ENCODE results near the gene LRMDA. TPM values are rescaled to one million over a fixed set of nuclear protein-coding genes. Genes with fewer than 3 reads are reported as not detected.

The LRMDA gene
- total RNA-seq, 1 donor from 2014 or later = 2.1 TPM

GRCh38 chr10:76350583-76350982 lies 919.2 kb downstream of the LRMDA start:
- no peak overlapping the region for H3K27ac Mint-ChIP-seq (ENCODE audit: unreplicated experiment)
- no peaks in the 10 kb centered on the region for H3K36me3 Mint-ChIP-seq (ENCODE audit: unreplicated experiment)
- H3K4me1 Mint-ChIP-seq (ENCODE audit: low read depth, unreplicated experiment) = no peaks in the 10 kb centered on the region
- H3K27me3 Mint-ChIP-seq (ENCODE audit: unreplicated experiment) = no peaks in the 10 kb centered on the region
- no peak for DNase-seq
- no peak overlapping the region for H3K4me3 Mint-ChIP-seq (ENCODE audit: unreplicated experiment)
- TF ChIP-seq CTCF (IDR thresholded peaks at IDR 0.05; ENCODE audit: partially characterized antibody, unreplicated experiment) = no peak
- no peaks in the 10 kb centered on the region for H3K9me3 Mint-ChIP-seq (ENCODE audit: unreplicated experiment)

- DNase-seq = no peak
- no peaks in the 10 kb centered on the region for H3K27me3 Mint-ChIP-seq (ENCODE audit: unreplicated experiment)
- no peaks in the 10 kb centered on the region for H3K9me3 Mint-ChIP-seq (ENCODE audit: unreplicated experiment)
- TF ChIP-seq CTCF (IDR thresholded peaks at IDR 0.05; ENCODE audit: partially characterized antibody, unreplicated experiment) = no peak
- H3K4me1 Mint-ChIP-seq (ENCODE audit: low read depth, unreplicated experiment) = no peaks in the 10 kb centered on the region
- H3K27ac Mint-ChIP-seq (ENCODE audit: unreplicated experiment) = no peak overlapping the region
- H3K36me3 Mint-ChIP-seq (ENCODE audit: unreplicated experiment) = no peaks in the 10 kb centered on the region
- H3K4me3 Mint-ChIP-seq (ENCODE audit: unreplicated experiment) = no peak overlapping the region
Measured at GRCh38 chr10:76352300-76352699, 920.9 kb downstream of the LRMDA start.

GRCh38 chr10:76353237-76353851 lies 921.9 kb downstream of the LRMDA start:
- no peak for TF ChIP-seq CTCF (IDR thresholded peaks at IDR 0.05; ENCODE audit: partially characterized antibody, unreplicated experiment)
- Mint-ChIP-seq H3K27ac (ENCODE audit: unreplicated experiment) (no peak overlapping the region), H3K4me3 (ENCODE audit: unreplicated experiment) (no peak overlapping the region), H3K9me3 (ENCODE audit: unreplicated experiment) (no peaks in the 10 kb centered on the region), H3K27me3 (ENCODE audit: unreplicated experiment) (no peaks in the 10 kb centered on the region), H3K4me1 (ENCODE audit: low read depth, unreplicated experiment) (no peaks in the 10 kb centered on the region), H3K36me3 (ENCODE audit: unreplicated experiment) (no peaks in the 10 kb centered on the region)
- DNase-seq = no peak

- no peak for TF ChIP-seq CTCF (IDR thresholded peaks at IDR 0.05; ENCODE audit: partially characterized antibody, unreplicated experiment)
- Mint-ChIP-seq H3K4me3 (ENCODE audit: unreplicated experiment) (no peak overlapping the region), H3K36me3 (ENCODE audit: unreplicated experiment) (no peaks in the 10 kb centered on the region), H3K27me3 (ENCODE audit: unreplicated experiment) (no peaks in the 10 kb centered on the region), H3K9me3 (ENCODE audit: unreplicated experiment) (no peaks in the 10 kb centered on the region), H3K4me1 (ENCODE audit: low read depth, unreplicated experiment) (no peaks in the 10 kb centered on the region), H3K27ac (ENCODE audit: unreplicated experiment) (no peak overlapping the region)
- no peak for DNase-seq
Measured at GRCh38 chr10:76354212-76354738, 922.9 kb downstream of the LRMDA start.

- Mint-ChIP-seq H3K9me3 (ENCODE audit: unreplicated experiment) (no peaks in the 10 kb centered on the region), H3K36me3 (ENCODE audit: unreplicated experiment) (no peaks in the 10 kb centered on the region), H3K4me1 (ENCODE audit: low read depth, unreplicated experiment) (no peaks in the 10 kb centered on the region), H3K27me3 (ENCODE audit: unreplicated experiment) (no peaks in the 10 kb centered on the region), H3K27ac (ENCODE audit: unreplicated experiment) (no peak overlapping the region), H3K4me3 (ENCODE audit: unreplicated experiment) (no peak overlapping the region)
- no peak for DNase-seq
- TF ChIP-seq CTCF (IDR thresholded peaks at IDR 0.05; ENCODE audit: partially characterized antibody, unreplicated experiment) = no peak
Measured at GRCh38 chr10:76354921-76355320, 923.5 kb downstream of the LRMDA start.
